Mucosa of rectum (tissue), 2 donors: ENCODE data around the gene CACNA1S.

Source experiments
- H3K27ac ChIP-seq, 2 donors: one replicate each; pipeline ENCODE4 v1.7.0; 2013; ENCODE audit warnings: inconsistent platforms in 2 of 2, low read depth in 2 of 2, low read length in 2 of 2
- H3K27me3 ChIP-seq, 2 donors: one replicate each; pipeline ENCODE4 v1.7.0; 2013; ENCODE audit warnings: low read length in 2 of 2; ENCODE audit not compliant: control insufficient read depth in 2 of 2, insufficient read depth in 2 of 2
- H3K36me3 ChIP-seq, 2 donors: one replicate each; pipeline ENCODE4 v1.7.0; 2013; ENCODE audit warnings: low read length in 2 of 2; ENCODE audit not compliant: control insufficient read depth in 2 of 2, insufficient read depth in 2 of 2
- H3K4me1 ChIP-seq, 2 donors: one replicate each; pipeline ENCODE4 v1.7.0; 2013; ENCODE audit warnings: low read length in 2 of 2, mild to moderate bottlenecking in 1 of 2; ENCODE audit not compliant: control insufficient read depth in 2 of 2, insufficient read depth in 2 of 2
- H3K4me3 ChIP-seq, 2 donors: one replicate each; pipeline ENCODE4 v1.7.0; 2013; ENCODE audit warnings: low read length in 2 of 2
- H3K9ac ChIP-seq, 2 donors: one replicate each; pipeline ENCODE4 v1.7.0; 2013; ENCODE audit warnings: low read length in 2 of 2, low read depth in 1 of 2, mild to moderate bottlenecking in 1 of 2
- H3K9me3 ChIP-seq, 2 donors: one replicate each; pipeline ENCODE4 v1.7.0; 2013; ENCODE audit warnings: low read length in 2 of 2; ENCODE audit not compliant: control insufficient read depth in 2 of 2
- donor health status: healthy.
- donor health status: Normal muscosa, but diverticular disease.

CACNA1S gene

DNA sequence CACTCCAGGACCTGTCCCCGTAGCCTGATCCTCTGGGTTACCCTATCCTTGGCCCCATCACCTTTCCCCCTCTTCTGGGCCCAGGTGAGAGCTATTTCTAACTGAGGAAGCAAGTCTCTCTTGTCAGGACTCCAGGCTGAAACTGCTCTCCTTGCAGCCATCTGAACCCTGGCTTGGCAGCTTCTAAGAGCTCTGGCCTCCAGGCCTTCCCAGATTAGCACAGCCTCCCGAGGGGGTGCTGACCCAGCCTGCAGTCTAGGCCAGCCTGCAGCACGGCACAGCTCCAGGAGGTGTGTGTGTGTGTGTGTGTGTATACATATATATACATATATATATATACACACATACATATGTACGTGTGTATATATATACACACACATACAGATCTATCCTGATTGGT, 17.4 kb downstream of the CACNA1S start:
- H3K4me3 ChIP-seq, result no peak overlapping the region
- no peaks in the 10 kb centered on the region for H3K9me3 ChIP-seq
- no peak overlapping the region for H3K27ac ChIP-seq
- H3K4me1 ChIP-seq, result no peaks in the 10 kb centered on the region
- H3K27me3 ChIP-seq, result no peaks in the 10 kb centered on the region
- no peaks in the 10 kb centered on the region for H3K36me3 ChIP-seq
- no peak overlapping the region for H3K9ac ChIP-seq

GRCh38 chr1:201093962-201094361, 18.3 kb downstream of the CACNA1S start:
- H3K36me3 ChIP-seq, result no peaks in the 10 kb centered on the region
- no peaks in the 10 kb centered on the region for H3K9me3 ChIP-seq
- no peaks in the 10 kb centered on the region for H3K27me3 ChIP-seq
- H3K4me1 ChIP-seq, result no peaks in the 10 kb centered on the region
- H3K4me3 ChIP-seq, result no peak overlapping the region
- H3K9ac ChIP-seq, result no peak overlapping the region
- H3K27ac ChIP-seq, result no peak overlapping the region

- Histone ChIP-seq H3K9ac (no peak overlapping the region), H3K9me3 (no peaks in the 10 kb centered on the region), H3K4me3 (no peak overlapping the region), H3K36me3 (no peaks in the 10 kb centered on the region), H3K27ac (no peak overlapping the region), H3K4me1 (no peaks in the 10 kb centered on the region), H3K27me3 (no peaks in the 10 kb centered on the region)
Measured at GRCh38 chr1:201093561-201093960, 18.7 kb downstream of the CACNA1S start.

GRCh38 chr1:201092738-201093137, 19.5 kb downstream of the CACNA1S start:
- H3K4me3 ChIP-seq, result no peak overlapping the region
- no peaks in the 10 kb centered on the region for H3K4me1 ChIP-seq
- H3K27me3 ChIP-seq, result no peaks in the 10 kb centered on the region
- H3K27ac ChIP-seq, result no peak overlapping the region
- no peaks in the 10 kb centered on the region for H3K36me3 ChIP-seq
- H3K9ac ChIP-seq, result no peak overlapping the region
- H3K9me3 ChIP-seq, result no peaks in the 10 kb centered on the region

- H3K36me3 ChIP-seq, result no peaks in the 10 kb centered on the region
- H3K9ac ChIP-seq, result no peak overlapping the region
- H3K4me1 ChIP-seq, result no peaks in the 10 kb centered on the region
- H3K9me3 ChIP-seq, result no peaks in the 10 kb centered on the region
- no peak overlapping the region for H3K27ac ChIP-seq
- H3K4me3 ChIP-seq, result no peak overlapping the region
- no peaks in the 10 kb centered on the region for H3K27me3 ChIP-seq
Measured at GRCh38 chr1:201091256-201091655, 21.0 kb downstream of the CACNA1S start.

GRCh38 chr1:201090541-201090940, 21.7 kb downstream of the CACNA1S start:
- no peaks in the 10 kb centered on the region for H3K9me3 ChIP-seq
- H3K27ac ChIP-seq, result no peak overlapping the region
- no peak overlapping the region for H3K9ac ChIP-seq
- no peak overlapping the region for H3K4me3 ChIP-seq
- H3K27me3 ChIP-seq, result no peaks in the 10 kb centered on the region
- H3K4me1 ChIP-seq, result no peaks in the 10 kb centered on the region
- no peaks in the 10 kb centered on the region for H3K36me3 ChIP-seq

- H3K36me3 ChIP-seq, result no peaks in the 10 kb centered on the region
- no peak overlapping the region for H3K9ac ChIP-seq
- peaks cover 3% of the 10 kb centered on the region in 2 donors for H3K27me3 ChIP-seq
- H3K9me3 ChIP-seq, result no peaks in the 10 kb centered on the region
- no peak overlapping the region for H3K27ac ChIP-seq
- no peaks in the 10 kb centered on the region for H3K4me1 ChIP-seq
- H3K4me3 ChIP-seq, result no peak overlapping the region
Measured at GRCh38 chr1:201089596-201089995, 22.6 kb downstream of the CACNA1S start.

GRCh38 chr1:201088901-201089525, 23.2 kb downstream of the CACNA1S start:
- no peak overlapping the region for H3K27ac ChIP-seq

DNA sequence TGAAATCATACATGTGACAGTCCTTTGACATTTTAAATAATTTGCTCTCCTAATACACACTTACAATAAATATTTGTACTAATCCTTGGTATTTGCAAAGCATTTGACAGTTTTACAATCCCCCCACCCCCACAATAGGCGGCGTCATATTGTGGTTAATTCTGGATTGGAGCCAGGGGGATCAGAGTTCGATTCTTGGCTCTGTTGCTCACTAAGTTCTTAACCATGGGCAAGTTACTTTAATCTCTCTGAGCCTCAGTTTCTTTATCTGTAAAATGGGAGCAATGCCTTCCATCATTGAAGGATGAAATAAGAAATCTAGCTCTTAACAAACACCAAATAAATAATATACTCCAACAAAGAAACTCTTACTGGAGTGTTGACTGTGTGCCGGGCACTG, 23.8 kb downstream of the CACNA1S start:
- no peaks in the 10 kb centered on the region for H3K4me1 ChIP-seq
- H3K9ac ChIP-seq, result no peak overlapping the region
- H3K27ac ChIP-seq, result no peak overlapping the region
- H3K9me3 ChIP-seq, result no peaks in the 10 kb centered on the region
- no peak overlapping the region for H3K4me3 ChIP-seq
- no peaks in the 10 kb centered on the region for H3K36me3 ChIP-seq
- H3K27me3 ChIP-seq, result peaks cover 3% of the 10 kb centered on the region in 2 donors

More at GRCh38 chr1:201088901-201089525, 23.2 kb downstream of the CACNA1S start:
- Histone ChIP-seq H3K9ac (no peak overlapping the region), H3K4me3 (no peak overlapping the region), H3K36me3 (no peaks in the 10 kb centered on the region), H3K4me1 (no peaks in the 10 kb centered on the region), H3K9me3 (no peaks in the 10 kb centered on the region), H3K27me3 (peaks cover 3% of the 10 kb centered on the region in 2 donors)

DNA sequence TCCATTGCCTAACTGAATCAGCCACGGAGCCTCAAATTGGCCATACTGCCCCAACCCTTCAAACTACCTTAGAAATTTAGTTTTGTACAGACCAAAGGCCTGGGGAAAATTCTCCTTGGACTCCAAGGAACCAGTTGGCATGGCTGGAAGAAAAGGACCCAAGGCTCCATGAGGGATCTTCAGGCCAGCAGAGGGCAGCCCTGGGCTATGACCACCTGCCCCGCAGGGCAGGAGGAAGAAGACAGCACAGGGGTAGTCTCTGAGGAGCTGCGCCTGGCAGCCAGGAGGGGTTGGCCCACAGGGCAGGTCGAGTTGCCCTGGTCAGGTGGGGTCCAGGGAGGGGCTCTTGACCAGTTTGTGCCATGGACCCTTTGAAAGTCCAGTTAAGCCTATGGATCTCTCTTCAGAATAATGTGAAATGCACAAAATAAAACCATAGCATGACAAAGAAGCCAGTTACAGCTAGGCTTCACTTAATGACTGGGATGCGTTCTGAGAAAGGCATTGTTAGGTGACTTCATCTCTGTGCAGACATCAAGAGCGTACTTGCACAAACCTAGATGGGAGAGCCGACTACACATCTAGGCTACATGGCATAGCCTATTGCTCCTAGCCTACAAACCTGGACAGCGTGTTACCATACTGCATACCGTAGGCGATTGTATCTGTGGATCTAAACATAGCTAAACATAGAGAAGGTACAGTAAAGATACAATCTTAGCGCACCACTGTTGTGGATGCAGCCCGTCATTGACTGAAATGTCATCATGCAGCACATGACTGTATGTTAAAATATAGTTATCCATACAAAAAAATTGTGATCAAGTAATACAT, 26.1 kb downstream of the CACNA1S start:
- Histone ChIP-seq H3K27ac (no peak overlapping the region), H3K9ac (no peak overlapping the region), H3K9me3 (no peaks in the 10 kb centered on the region), H3K36me3 (no peaks in the 10 kb centered on the region), H3K27me3 (peaks cover 3% of the 10 kb centered on the region in 2 donors), H3K4me3 (no peak overlapping the region), H3K4me1 (no peaks in the 10 kb centered on the region)
